BJ (cell line): ENCODE data around the gene GRIK3. TPM values are rescaled to one million over a fixed set of nuclear protein-coding genes. Genes with fewer than 3 reads are reported as not detected.

Source experiments
- CTCF ChIA-PET: fragments of 350-600 bp; formaldehyde crosslinking; extraction: SDS; loops from one replicate; lab custom pipeline; 2021; ENCODE audit warnings: antibody characterized with exemption, inconsistent platforms; lab: Yijun Ruan, JAX
- POLR2A ChIA-PET: fragments of 300-600 bp; sonication (Branson Sonifier 250); formaldehyde crosslinking; extraction: SDS; loops from one replicate; lab custom pipeline; 2021; ENCODE audit warnings: antibody characterized with exemption; lab: Charles Lee
- DNase-seq: peaks from one replicate; pipeline ENCODE4 v3.0.0-alpha.2; 2011; ENCODE audit warnings: low read depth
- H3K27me3 ChIP-seq: 2 replicates; pipeline ENCODE4 v1.6.0; 2011; ENCODE audit warnings: low read length; ENCODE audit not compliant: control insufficient read depth, insufficient read depth
- H3K36me3 ChIP-seq: 2 replicates; pipeline ENCODE4 v1.5.1; 2011; ENCODE audit warnings: low read length; ENCODE audit not compliant: control insufficient read depth, insufficient read depth
- H3K4me3 ChIP-seq: 2 replicates; pipeline ENCODE4 v1.5.1; 2011; ENCODE audit warnings: low read depth, mild to moderate bottlenecking, control low read depth, low read length
- CTCF ChIP-seq: IDR thresholded peaks from 2 replicates; pipeline ENCODE4 v1.5.1; 2011; ENCODE audit warnings: low read depth, mild to moderate bottlenecking, control low read depth, inconsistent platforms, low read length, moderate library complexity; ENCODE audit not compliant: insufficient read depth
- polyA plus RNA-seq: library from polyadenylated mRNA; depleted of rRNA; stranded (reverse); fragments of >200 nt; gene quantifications from 2 replicates; pipeline ENCODE4 v1.2.3, GENCODE V29; 2011

The GRIK3 gene
- polyA plus RNA-seq, 1 experiment: not detected

- no peak for DNase-seq
- CTCF ChIA-PET: interaction anchor here (0.5 kb wide), 1 partner anchor 1851 kb away, joined by 3 read pairs; no protein-coding TSS in a partner anchor
- TF ChIP-seq CTCF: no peak
- POLR2A ChIA-PET: no interaction called here
- Histone ChIP-seq H3K27me3 (no peaks in the 10 kb centered on the region; the same call in 1 of the 2 replicates), H3K4me3 (no peak overlapping the region), H3K36me3 (no peaks in the 10 kb centered on the region)
Measured at GRCh38 chr1:36858553-36858952, 175.8 kb downstream of the GRIK3 start.

GRCh38 chr1:36857754-36858153 is 176.6 kb downstream of the GRIK3 start:
- no peak for TF ChIP-seq CTCF
- Histone ChIP-seq H3K36me3 (no peaks in the 10 kb centered on the region), H3K4me3 (no peak overlapping the region), H3K27me3 (no peaks in the 10 kb centered on the region; the same call in 1 of the 2 replicates)
- ChIA-PET CTCF (no interaction called here), POLR2A (no interaction called here)
- no peak for DNase-seq

GRCh38 chr1:36855699-36856494 is 178.4 kb downstream of the GRIK3 start:
- TF ChIP-seq CTCF: no peak
- H3K36me3 ChIP-seq: no peaks in the 10 kb centered on the region
- no peaks in the 10 kb centered on the region; the same call in 1 of the 2 replicates for H3K27me3 ChIP-seq
- ChIA-PET CTCF (interaction anchor here (0.6 kb wide), 1 partner anchor 347 kb away, joined by 3 read pairs; no protein-coding TSS in a partner anchor), POLR2A (no interaction called here)
- no peak overlapping the region for H3K4me3 ChIP-seq
- no peak for DNase-seq

- ChIA-PET POLR2A (no interaction called here), CTCF (interaction anchor here (1.4 kb wide), 1 partner anchor 10 kb away, joined by 4 read pairs; no protein-coding TSS in a partner anchor)
- no peak for DNase-seq
- TF ChIP-seq CTCF: no peak
- no peaks in the 10 kb centered on the region; the same call in 1 of the 2 replicates for H3K27me3 ChIP-seq
- H3K4me3 ChIP-seq: no peak overlapping the region
- H3K36me3 ChIP-seq: no peaks in the 10 kb centered on the region
Measured at GRCh38 chr1:36853638-36854037, 180.7 kb downstream of the GRIK3 start.

- TF ChIP-seq CTCF: no peak
- CTCF ChIA-PET: no interaction called here
Measured at GRCh38 chr1:36852586-36852985, 181.7 kb downstream of the GRIK3 start.

More at GRCh38 chr1:36852586-36852985, 181.7 kb downstream of the GRIK3 start:
- Histone ChIP-seq H3K36me3 (no peaks in the 10 kb centered on the region), H3K4me3 (no peak overlapping the region), H3K27me3 (no peaks in the 10 kb centered on the region; the same call in 1 of the 2 replicates)
- no peak for DNase-seq
- POLR2A ChIA-PET: no interaction called here
